Measurements from ENCODE around the gene MYH7B.

GRCh38 chr20:34946661-34947060 is 9.0 kb upstream of the MYH7B start:
- TF ChIP-seq FOXM1 (IDR thresholded peaks at IDR 0.05; ENCODE audit: borderline replicate concordance) = no peak
- TF ChIP-seq FOXA1 (IDR thresholded peaks at IDR 0.05) = no peak
- no peak for TF ChIP-seq ELF4 (IDR thresholded peaks at IDR 0.05)
- no peak for TF ChIP-seq ZNF384 (IDR thresholded peaks at IDR 0.05)
- no peak for TF ChIP-seq TARDBP (IDR thresholded peaks at IDR 0.05)
- TF ChIP-seq FOXK2 (IDR thresholded peaks at IDR 0.05) = no peak
- TF ChIP-seq L3MBTL2 (conservative IDR thresholded peaks at IDR 0.05) = no peak
- no peak for TF ChIP-seq ARNT (IDR thresholded peaks at IDR 0.05)
- no peak for TF ChIP-seq BHLHE40 (IDR thresholded peaks at IDR 0.05; ENCODE audit: borderline replicate concordance)
- no peak for TF ChIP-seq SUZ12 (IDR thresholded peaks at IDR 0.05)
